Measurements from ENCODE around the gene DEPDC5. TPM values are rescaled to one million over a fixed set of nuclear protein-coding genes. Genes with fewer than 3 reads are reported as not detected.

Gene DEPDC5
- total and polyA plus RNA-seq, 9 of the 15 experiments (the other 6 are each of a cell fraction or from before 2014, with no cell fraction given) = 2.3 to 12.3 (median 10.7) TPM

DNA sequence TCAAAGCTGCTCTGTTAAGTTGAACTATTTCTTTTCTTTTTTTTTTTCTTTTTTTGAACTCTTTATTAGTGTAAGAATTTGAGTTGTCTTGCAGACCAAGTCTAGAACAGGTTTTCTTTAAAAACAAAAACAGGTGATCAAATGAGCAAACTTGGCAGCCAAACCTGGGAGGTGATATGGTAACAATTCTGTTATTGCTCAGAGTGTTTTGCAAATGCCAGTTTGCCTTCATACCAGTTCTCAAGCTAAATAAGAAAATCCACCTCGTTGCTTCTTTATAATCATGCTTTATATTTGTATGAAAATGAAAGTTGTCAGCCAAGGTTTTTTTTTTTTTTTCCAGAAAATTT, 76.9 kb downstream of the DEPDC5 start (continued):
- TF ChIP-seq ZNF431 (CRISPR knock-in tag; IDR thresholded peaks at IDR 0.05) (no peak), ZFPM2 (CRISPR knock-in tag; IDR thresholded peaks at IDR 0.05) (no peak)
- TF ChIP-seq, protein P1, sequence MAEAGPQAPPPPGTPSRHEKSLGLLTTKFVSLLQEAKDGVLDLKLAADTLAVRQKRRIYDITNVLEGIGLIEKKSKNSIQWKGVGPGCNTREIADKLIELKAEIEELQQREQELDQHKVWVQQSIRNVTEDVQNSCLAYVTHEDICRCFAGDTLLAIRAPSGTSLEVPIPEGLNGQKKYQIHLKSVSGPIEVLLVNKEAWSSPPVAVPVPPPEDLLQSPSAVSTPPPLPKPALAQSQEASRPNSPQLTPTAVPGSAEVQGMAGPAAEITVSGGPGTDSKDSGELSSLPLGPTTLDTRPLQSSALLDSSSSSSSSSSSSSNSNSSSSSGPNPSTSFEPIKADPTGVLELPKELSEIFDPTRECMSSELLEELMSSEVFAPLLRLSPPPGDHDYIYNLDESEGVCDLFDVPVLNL (CRISPR knock-in tag; IDR thresholded peaks at IDR 0.05; ENCODE audit: low read depth) = no peak

DNA sequence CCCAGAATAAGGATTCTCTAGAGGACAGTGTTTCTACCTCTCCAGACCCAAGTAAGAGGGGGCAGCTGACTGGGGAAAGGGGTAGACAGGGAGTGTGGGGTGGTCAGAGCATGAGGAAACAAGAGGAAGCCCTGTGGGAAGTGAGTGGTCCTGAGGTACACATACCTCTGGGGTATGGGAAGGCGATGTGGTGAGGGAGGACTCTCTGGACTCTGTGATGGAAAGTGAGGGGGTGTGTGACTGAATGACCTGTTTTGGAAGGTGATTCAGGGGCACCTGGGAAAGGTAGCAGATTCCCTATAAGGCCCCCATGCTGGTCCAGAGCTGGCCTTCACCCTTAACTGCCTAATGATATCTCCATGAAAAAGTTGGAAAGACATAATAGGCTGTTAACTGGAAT, 80.1 kb downstream of the DEPDC5 start:
- H3K9me1 ChIP-seq (ENCODE audit: control insufficient read depth, insufficient read depth, low read length) = no peaks in the 10 kb centered on the region
- no peak overlapping the region for H3K4me3 ChIP-seq
- in situ Hi-C loops (cut with MboI) (no loop called here), intact Hi-C loops (cut with micrococcal nuclease) (no loop called here)
- BruUV-seq (replicated peaks) = no TSS peak
- no peak for DNase-seq (ENCODE audit: extremely low read depth in 1 of 4, low spot score in 3 of 4)
- H3K9ac ChIP-seq (ENCODE audit: insufficient read depth in 1 of 2, low read depth in 2 of 2, low read length in 2 of 2) = no peak overlapping the region
- H4K20me1 ChIP-seq (replicated peaks; ENCODE audit: control insufficient read depth, insufficient read depth, low read length) = no peaks in the 10 kb centered on the region
- H2AFZ ChIP-seq (ENCODE audit: low read depth, low read length) = no peak overlapping the region
- WGBS (ENCODE audit: insufficient coverage, low coverage, missing lambda C conversion rate) = 100% methylated on average over 1 of the region's 1 CpG
- no peaks in the 10 kb centered on the region for H3K9me3 ChIP-seq (replicated peaks; ENCODE audit: control insufficient read depth, insufficient read depth, low read depth, low read length)
- no peak for ATAC-seq
- no peaks in the 10 kb centered on the region for H3K79me2 ChIP-seq (ENCODE audit: control insufficient read depth, insufficient read depth, low read length)
- no peaks in the 10 kb centered on the region for H3K27me3 ChIP-seq (ENCODE audit: control insufficient read depth in 2 of 2, insufficient read depth in 2 of 2, low read length in 2 of 2)
- peaks cover 5 to 9% of the 10 kb centered on the region in 2 experiments; a peak in 2 of 5 replicates for H3K4me1 ChIP-seq (replicated peaks in 1 of 2; ENCODE audit: control insufficient read depth in 2 of 2, insufficient read depth in 2 of 2, low read length in 2 of 2)
- H3K36me3 ChIP-seq (ENCODE audit: control insufficient read depth, insufficient read depth, low read length) = peaks cover 25% of the 10 kb centered on the region
- no peak overlapping the region for H3K4me2 ChIP-seq (ENCODE audit: insufficient read depth, low read length)
- FAIRE-seq = no peak
- ChIA-PET POLR2A (interaction anchor here (0.7 to 1.3 kb wide), 3 partner anchors 9 to 141 kb away, joined by 3 read pairs; no protein-coding TSS in a partner anchor), CTCF (ENCODE audit: low intra/inter-chr PET ratio) (no interaction called here)
- H3K27ac ChIP-seq (ENCODE audit: extremely low read depth, low read depth, low read length) = no peak overlapping the region
- TF ChIP-seq, protein P2, sequence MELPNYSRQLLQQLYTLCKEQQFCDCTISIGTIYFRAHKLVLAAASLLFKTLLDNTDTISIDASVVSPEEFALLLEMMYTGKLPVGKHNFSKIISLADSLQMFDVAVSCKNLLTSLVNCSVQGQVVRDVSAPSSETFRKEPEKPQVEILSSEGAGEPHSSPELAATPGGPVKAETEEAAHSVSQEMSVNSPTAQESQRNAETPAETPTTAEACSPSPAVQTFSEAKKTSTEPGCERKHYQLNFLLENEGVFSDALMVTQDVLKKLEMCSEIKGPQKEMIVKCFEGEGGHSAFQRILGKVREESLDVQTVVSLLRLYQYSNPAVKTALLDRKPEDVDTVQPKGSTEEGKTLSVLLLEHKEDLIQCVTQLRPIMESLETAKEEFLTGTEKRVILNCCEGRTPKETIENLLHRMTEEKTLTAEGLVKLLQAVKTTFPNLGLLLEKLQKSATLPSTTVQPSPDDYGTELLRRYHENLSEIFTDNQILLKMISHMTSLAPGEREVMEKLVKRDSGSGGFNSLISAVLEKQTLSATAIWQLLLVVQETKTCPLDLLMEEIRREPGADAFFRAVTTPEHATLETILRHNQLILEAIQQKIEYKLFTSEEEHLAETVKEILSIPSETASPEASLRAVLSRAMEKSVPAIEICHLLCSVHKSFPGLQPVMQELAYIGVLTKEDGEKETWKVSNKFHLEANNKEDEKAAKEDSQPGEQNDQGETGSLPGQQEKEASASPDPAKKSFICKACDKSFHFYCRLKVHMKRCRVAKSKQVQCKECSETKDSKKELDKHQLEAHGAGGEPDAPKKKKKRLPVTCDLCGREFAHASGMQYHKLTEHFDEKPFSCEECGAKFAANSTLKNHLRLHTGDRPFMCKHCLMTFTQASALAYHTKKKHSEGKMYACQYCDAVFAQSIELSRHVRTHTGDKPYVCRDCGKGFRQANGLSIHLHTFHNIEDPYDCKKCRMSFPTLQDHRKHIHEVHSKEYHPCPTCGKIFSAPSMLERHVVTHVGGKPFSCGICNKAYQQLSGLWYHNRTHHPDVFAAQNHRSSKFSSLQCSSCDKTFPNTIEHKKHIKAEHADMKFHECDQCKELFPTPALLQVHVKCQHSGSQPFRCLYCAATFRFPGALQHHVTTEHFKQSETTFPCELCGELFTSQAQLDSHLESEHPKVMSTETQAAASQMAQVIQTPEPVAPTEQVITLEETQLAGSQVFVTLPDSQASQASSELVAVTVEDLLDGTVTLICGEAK (IDR thresholded peaks at IDR 0.05) = no peak
- TF ChIP-seq, protein P2 (CRISPR knock-in tag; IDR thresholded peaks at IDR 0.05) = no peak
- TF ChIP-seq BMI1 (IDR thresholded peaks at IDR 0.05; ENCODE audit: low read length) (no peak), HLTF (IDR thresholded peaks at IDR 0.05) (no peak), ARID2 (IDR thresholded peaks at IDR 0.05) (no peak)
- TF ChIP-seq, protein P3, sequence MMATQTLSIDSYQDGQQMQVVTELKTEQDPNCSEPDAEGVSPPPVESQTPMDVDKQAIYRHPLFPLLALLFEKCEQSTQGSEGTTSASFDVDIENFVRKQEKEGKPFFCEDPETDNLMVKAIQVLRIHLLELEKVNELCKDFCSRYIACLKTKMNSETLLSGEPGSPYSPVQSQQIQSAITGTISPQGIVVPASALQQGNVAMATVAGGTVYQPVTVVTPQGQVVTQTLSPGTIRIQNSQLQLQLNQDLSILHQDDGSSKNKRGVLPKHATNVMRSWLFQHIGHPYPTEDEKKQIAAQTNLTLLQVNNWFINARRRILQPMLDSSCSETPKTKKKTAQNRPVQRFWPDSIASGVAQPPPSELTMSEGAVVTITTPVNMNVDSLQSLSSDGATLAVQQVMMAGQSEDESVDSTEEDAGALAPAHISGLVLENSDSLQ (IDR thresholded peaks at IDR 0.05) = no peak

Data from K562 (cell line).